Progenitor cell of endocrine pancreas (in vitro differentiated cells): Measurements from ENCODE around the gene CD55. TPM values are rescaled to one million over a fixed set of nuclear protein-coding genes. Genes with fewer than 3 reads are reported as not detected.

Experiments
- DNase-seq: peaks from one replicate; pipeline ENCODE4 v3.0.0; 2021; ENCODE audit warnings: low spot score; ENCODE audit not compliant: unreplicated experiment
- H3K27ac Mint-ChIP-seq: 2 replicates; pipeline ENCODE4 v1.8.0; 2021; ENCODE audit warnings: mild to moderate bottlenecking, moderate library complexity, mixed read lengths
- H3K27me3 Mint-ChIP-seq: 2 replicates; pipeline ENCODE4 v1.8.0; 2021; ENCODE audit warnings: mixed read lengths
- H3K36me3 Mint-ChIP-seq: 2 replicates; pipeline ENCODE4 v1.8.0; 2022; ENCODE audit warnings: mixed read lengths; ENCODE audit not compliant: insufficient read depth
- H3K4me1 Mint-ChIP-seq: 2 replicates; pipeline ENCODE4 v1.8.0; 2021; ENCODE audit warnings: low read depth, mixed read lengths
- H3K4me3 Mint-ChIP-seq: 2 replicates; pipeline ENCODE4 v1.8.0; 2021; ENCODE audit warnings: low read depth, mild to moderate bottlenecking, moderate library complexity, mixed read lengths
- H3K9me3 Mint-ChIP-seq: 2 replicates; pipeline ENCODE4 v1.8.0; 2021; ENCODE audit warnings: low read depth, mixed read lengths
- total RNA-seq: library from RNA; stranded (reverse); gene quantifications from 2 replicates; pipeline ENCODE4 v1.2.1, GENCODE V29; 2021
- TF ChIP-seq, protein P1 (sequence below): fragments of 200-600 bp; sonication (generic); IDR thresholded peaks from one replicate; pipeline ENCODE4 v1.5.0; 2021; ENCODE audit warnings: antibody characterized with exemption, mild to moderate bottlenecking; ENCODE audit not compliant: unreplicated experiment

Gene CD55
- total RNA-seq, 1 donor from 2014 or later: 7.4 TPM

DNA sequence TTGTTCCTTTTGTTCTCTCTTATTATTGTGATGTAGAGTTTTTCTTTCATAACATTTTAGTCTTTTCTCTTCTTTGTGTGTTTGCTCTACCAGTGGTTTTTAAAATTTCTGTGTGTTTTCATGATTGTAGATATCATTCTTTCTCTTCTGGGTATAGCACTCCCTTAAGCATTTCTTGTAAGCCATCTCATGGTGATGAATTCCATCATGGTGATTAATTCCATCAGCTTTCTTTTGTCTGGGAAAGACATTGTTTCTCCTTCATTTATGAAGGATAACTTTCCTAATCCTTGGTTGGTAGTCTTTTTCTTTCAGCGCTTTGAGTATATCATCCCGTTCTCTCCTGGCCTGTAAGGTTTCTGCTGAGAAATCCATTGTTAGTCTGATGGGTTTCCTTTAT lies 22.7 kb downstream of the CD55 start:
- H3K27ac Mint-ChIP-seq: no peak overlapping the region
- no peak for DNase-seq
- H3K4me1 Mint-ChIP-seq: peaks cover 6% of the 10 kb centered on the region
- H3K4me3 Mint-ChIP-seq: no peak overlapping the region
- peaks cover 16% of the 10 kb centered on the region for H3K9me3 Mint-ChIP-seq
- H3K27me3 Mint-ChIP-seq: no peaks in the 10 kb centered on the region
- peaks cover 17% of the 10 kb centered on the region for H3K36me3 Mint-ChIP-seq
- TF ChIP-seq, protein P1, sequence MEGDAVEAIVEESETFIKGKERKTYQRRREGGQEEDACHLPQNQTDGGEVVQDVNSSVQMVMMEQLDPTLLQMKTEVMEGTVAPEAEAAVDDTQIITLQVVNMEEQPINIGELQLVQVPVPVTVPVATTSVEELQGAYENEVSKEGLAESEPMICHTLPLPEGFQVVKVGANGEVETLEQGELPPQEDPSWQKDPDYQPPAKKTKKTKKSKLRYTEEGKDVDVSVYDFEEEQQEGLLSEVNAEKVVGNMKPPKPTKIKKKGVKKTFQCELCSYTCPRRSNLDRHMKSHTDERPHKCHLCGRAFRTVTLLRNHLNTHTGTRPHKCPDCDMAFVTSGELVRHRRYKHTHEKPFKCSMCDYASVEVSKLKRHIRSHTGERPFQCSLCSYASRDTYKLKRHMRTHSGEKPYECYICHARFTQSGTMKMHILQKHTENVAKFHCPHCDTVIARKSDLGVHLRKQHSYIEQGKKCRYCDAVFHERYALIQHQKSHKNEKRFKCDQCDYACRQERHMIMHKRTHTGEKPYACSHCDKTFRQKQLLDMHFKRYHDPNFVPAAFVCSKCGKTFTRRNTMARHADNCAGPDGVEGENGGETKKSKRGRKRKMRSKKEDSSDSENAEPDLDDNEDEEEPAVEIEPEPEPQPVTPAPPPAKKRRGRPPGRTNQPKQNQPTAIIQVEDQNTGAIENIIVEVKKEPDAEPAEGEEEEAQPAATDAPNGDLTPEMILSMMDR: no peak

DNA sequence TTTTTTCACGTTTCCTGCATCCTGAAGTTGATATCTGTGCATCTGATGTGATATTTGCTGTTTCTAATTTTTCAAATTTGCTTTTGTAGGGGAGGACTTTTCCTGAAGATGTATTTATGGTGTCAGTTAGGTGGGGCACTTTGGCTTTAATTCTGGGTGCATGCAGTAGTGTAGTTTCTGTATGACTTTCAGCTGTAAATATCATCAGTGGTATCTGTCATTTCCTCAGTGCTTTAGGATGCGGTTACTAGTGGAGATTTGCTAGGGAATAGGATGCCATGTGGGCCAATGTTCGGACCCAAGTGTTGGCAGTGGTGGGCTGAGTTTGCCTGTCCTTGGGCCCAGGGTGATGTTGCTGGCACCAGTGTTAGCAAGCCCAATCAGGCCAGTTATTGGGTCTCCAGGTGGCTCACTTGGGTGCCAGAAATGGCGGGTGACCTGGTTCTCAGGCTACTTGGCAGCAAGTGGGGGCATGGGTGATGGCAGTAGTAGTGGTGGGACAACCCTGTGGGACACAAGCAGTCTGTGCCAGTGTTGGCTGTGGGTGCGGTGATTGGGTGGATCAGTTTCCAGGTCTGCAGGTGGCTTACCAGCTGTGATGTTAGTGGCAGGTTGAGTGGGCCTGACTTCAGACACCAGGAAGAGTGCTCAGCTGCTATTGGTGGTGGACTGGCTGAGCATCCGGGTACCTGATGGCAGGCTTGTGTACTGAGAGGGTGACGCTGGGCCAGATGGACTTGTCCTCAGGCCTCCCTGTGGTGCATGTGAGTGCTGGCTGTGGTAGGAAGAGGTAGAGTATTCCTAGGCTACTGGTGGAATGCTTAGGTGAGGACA lies 24.4 kb downstream of the CD55 start:
- no peak for DNase-seq
- Mint-ChIP-seq H3K27ac (peak overlapping the region; percentile 35), H3K9me3 (peaks cover 31% of the 10 kb centered on the region), H3K27me3 (no peaks in the 10 kb centered on the region), H3K4me1 (peaks cover 6% of the 10 kb centered on the region), H3K4me3 (no peak overlapping the region), H3K36me3 (peaks cover 27% of the 10 kb centered on the region)
- TF ChIP-seq, protein P1: no peak

DNA sequence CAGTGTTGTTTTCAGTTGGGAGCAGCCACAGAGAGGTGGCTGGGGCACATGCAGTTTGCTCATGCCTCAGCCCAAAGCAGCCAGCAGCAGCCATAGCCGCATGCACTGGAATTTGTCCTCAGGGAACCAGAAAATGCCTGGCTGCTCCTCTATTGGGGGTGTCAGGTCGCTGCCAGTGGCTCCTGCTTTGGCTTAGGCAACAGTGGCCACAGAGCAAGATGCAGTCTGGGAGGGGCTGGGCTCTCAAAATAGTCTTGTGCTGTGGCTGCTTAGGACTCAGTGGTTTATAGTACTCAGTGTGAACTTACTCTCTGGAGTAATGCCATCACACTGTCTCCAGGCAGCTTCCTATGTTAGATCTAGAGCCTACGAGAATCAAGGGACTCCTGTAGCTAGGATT lies 25.0 kb downstream of the CD55 start:
- Mint-ChIP-seq H3K27me3 (no peaks in the 10 kb centered on the region), H3K4me3 (no peak overlapping the region), H3K27ac (no peak overlapping the region), H3K9me3 (peaks cover 30% of the 10 kb centered on the region), H3K36me3 (peaks cover 29% of the 10 kb centered on the region), H3K4me1 (peaks cover 6% of the 10 kb centered on the region)
- DNase-seq: no peak
- TF ChIP-seq, protein P1: no peak

DNA sequence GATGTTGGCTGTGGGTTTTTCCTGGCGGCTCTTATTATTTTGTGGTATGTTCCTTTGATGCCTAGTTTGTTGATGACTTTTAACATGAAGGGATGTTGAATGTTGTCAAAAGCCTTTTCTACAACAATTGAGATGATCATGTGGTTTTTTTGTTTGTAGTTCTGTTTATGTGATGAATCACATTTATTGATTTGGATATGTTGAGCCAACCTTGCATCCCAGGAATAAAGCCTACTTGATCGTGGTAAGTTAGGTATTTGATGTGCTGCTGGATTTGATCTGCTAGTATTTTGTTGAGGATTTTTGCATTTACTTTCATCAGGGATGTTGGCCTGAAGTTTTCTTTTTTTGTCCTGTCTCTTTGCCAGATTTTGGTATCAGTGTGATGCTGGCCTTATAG lies 28.5 kb downstream of the CD55 start:
- Mint-ChIP-seq H3K36me3 (peaks cover 25% of the 10 kb centered on the region), H3K9me3 (peaks cover 22% of the 10 kb centered on the region), H3K4me3 (no peak overlapping the region), H3K27ac (no peak overlapping the region), H3K27me3 (no peaks in the 10 kb centered on the region), H3K4me1 (peaks cover 2% of the 10 kb centered on the region)
- TF ChIP-seq, protein P1: no peak
- no peak for DNase-seq

DNA sequence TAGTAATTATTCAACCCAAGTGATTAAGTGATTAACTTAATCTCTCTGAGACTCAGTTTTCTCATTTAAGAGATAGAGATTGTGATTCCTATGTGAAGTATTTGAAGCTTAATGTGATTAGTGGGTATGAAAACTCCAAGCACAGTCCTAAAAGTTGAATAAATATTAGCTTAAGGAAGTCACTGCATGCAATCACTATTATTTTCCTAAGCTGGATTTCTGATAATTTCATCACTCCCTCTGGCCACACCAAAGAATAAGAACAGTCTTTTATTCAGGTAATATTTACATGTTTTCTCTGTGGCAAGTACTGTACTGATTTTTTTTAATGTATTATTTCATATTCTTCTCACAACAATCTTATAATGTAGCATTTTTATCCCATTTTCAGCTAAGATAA lies 31.1 kb downstream of the CD55 start:
- Mint-ChIP-seq H3K4me3 (no peak overlapping the region), H3K9me3 (peaks cover 22% of the 10 kb centered on the region), H3K36me3 (peaks cover 25% of the 10 kb centered on the region), H3K27ac (no peak overlapping the region), H3K27me3 (no peaks in the 10 kb centered on the region), H3K4me1 (peaks cover 2% of the 10 kb centered on the region)
- no peak for DNase-seq
- TF ChIP-seq, protein P1: no peak
